GM12878 (cell line): Measurements from ENCODE around the gene ZNF329. TPM values are rescaled to one million over a fixed set of nuclear protein-coding genes. Genes with fewer than 3 reads are reported as not detected.

Experiments used
- ATAC-seq: fragments of 200-7000 bp; cut with Tn5 transposase; 3 replicates; pipeline ENCODE4 v1.9.1; 2020; ENCODE audit warnings: mild to moderate bottlenecking, moderate library complexity
- BruUV-seq: library from RNA; stranded (reverse); fragments of 400-500 nt; replicated peaks from 2 replicates; lab custom pipeline; 2021; lab: Mats Ljungman, UMichigan
- CTCF ChIA-PET: fragments of 300-600 bp; sonication (Branson Sonifier 250); formaldehyde crosslinking; extraction: SDS; loops from one replicate; lab custom pipeline; 2021; ENCODE audit warnings: inconsistent platforms; lab: Yijun Ruan, JAX
- POLR2A ChIA-PET: fragments of 350-600 bp; formaldehyde crosslinking; extraction: SDS; loops from one replicate; lab custom pipeline; 2021; ENCODE audit warnings: inconsistent platforms; lab: Charles Lee
- RAD21 ChIA-PET: fragments of 300-600 bp; sonication (Branson Sonifier 250); formaldehyde crosslinking; loops from one replicate; lab custom pipeline; 2023; ENCODE audit warnings: antibody characterized with exemption; ENCODE audit not compliant: unreplicated experiment; lab: Charles Lee
- SMC1A ChIA-PET: fragments of 300-600 bp; sonication (Branson Sonifier 250); formaldehyde crosslinking; loops from one replicate; lab custom pipeline; 2023; ENCODE audit not compliant: unreplicated experiment, uncharacterized antibody; lab: Charles Lee
- DNase-seq: peaks from one replicate; pipeline ENCODE4 v3.0.0-alpha.2; 2011; ENCODE audit warnings: low read depth, low spot score
- FAIRE-seq: peaks from 3 replicates; lab custom pipeline; 2011; peaks lifted over from hg19 to GRCh38; lab: Jason Lieb, UNC
- H2AFZ ChIP-seq: 2 replicates; pipeline ENCODE4 v1.6.0; 2011; ENCODE audit warnings: low read depth, low read length, control low read depth; ENCODE audit not compliant: control insufficient read depth
- H3K27ac ChIP-seq: 2 replicates; pipeline ENCODE4 v1.5.1; 2011; ENCODE audit warnings: control low read depth; ENCODE audit not compliant: control insufficient read depth, insufficient read depth
- H3K27me3 ChIP-seq, 2 experiments: replicated peaks in 1 of 2; 2 replicates each; pipeline versions ENCODE4 v1.6.0 to v1.6.1; 2011; ENCODE audit warnings: low read length in 1 of 2; ENCODE audit not compliant: control insufficient read depth in 2 of 2, insufficient read depth in 2 of 2
- H3K36me3 ChIP-seq, 2 experiments: 2 replicates each; pipeline ENCODE4 v1.5.1; 2011; ENCODE audit warnings: low read length in 1 of 2; ENCODE audit not compliant: control insufficient read depth in 2 of 2, insufficient read depth in 2 of 2
- H3K4me1 ChIP-seq: 2 replicates; pipeline ENCODE4 v1.6.1; 2011; ENCODE audit warnings: mild to moderate bottlenecking, low read length, moderate library complexity, mixed read lengths; ENCODE audit not compliant: control insufficient read depth, insufficient read depth
- H3K4me2 ChIP-seq: 2 replicates; pipeline ENCODE4 v1.6.0; 2011; ENCODE audit warnings: control low read depth; ENCODE audit not compliant: control insufficient read depth, insufficient read depth
- H3K4me3 ChIP-seq: fragments of 200-600 bp; sonication (generic); 2 replicates; pipeline ENCODE4 v1.5.1; 2016
- H3K79me2 ChIP-seq: 2 replicates; pipeline ENCODE4 v1.6.0; 2011; ENCODE audit warnings: low read length; ENCODE audit not compliant: control insufficient read depth, insufficient read depth
- H3K9ac ChIP-seq: 2 replicates; pipeline ENCODE4 v1.8.0; 2011; ENCODE audit warnings: low read length, control low read depth, mixed read lengths; ENCODE audit not compliant: control insufficient read depth, insufficient read depth
- H3K9me3 ChIP-seq: replicated peaks from 3 replicates; pipeline ENCODE4 v1.5.1; 2011; ENCODE audit warnings: mild to moderate bottlenecking, low read length; ENCODE audit not compliant: control insufficient read depth, insufficient read depth
- H4K20me1 ChIP-seq: 2 replicates; pipeline ENCODE4 v1.6.0; 2011; ENCODE audit not compliant: control insufficient read depth, insufficient read depth
- HCFC1 ChIP-seq: fragments of 150-350 bp; IDR thresholded peaks from 2 replicates; pipeline ENCODE4 v1.6.1; 2014; ENCODE audit warnings: low read length
- MTA3 ChIP-seq: IDR thresholded peaks from 2 replicates; pipeline ENCODE4 v1.6.1; 2012; ENCODE audit warnings: low read length, inconsistent platforms, borderline replicate concordance
- STAT3 ChIP-seq: IDR thresholded peaks from 2 replicates; pipeline ENCODE4 v1.6.1; 2011; ENCODE audit warnings: low read depth, low read length, improper control_type of control experiment
- WGBS: methylation state at CpG from one replicate; pipeline ENCODE4 v1.1.6; 2016; ENCODE audit warnings: low lambda C conversion rate; ENCODE audit not compliant: insufficient replicate concordance, insufficient coverage; ENCODE audit errors: missing lambda C conversion rate; 5-methylcytosine and 5-hydroxymethylcytosine counted together
- in situ Hi-C: fragments of 300-500 bp; cut with MboI; formaldehyde crosslinking; loops from 9 replicates; pipeline ENCODE4 v1.14.3; 2018; ENCODE audit warnings: mixed read lengths
- intact Hi-C: fragments of 100-400 bp; cut with micrococcal nuclease; formaldehyde crosslinking; loops from one replicate; pipeline ENCODE4 v1.14.2; 2022; ENCODE audit not compliant: unreplicated experiment
- polyA plus RNA-seq, 11 experiments: library from polyadenylated mRNA; depleted of rRNA in 4 of 11; unstranded in 6 of 11; stranded (reverse) in 5 of 11; fragments of >200 nt; fragmentation: Nextera tagmentation in 4 of 11; fragmentation: Illumina TruSeq in 1 of 11; extraction: Ambion mirVana in 4 of 11; extraction: Trizol in 1 of 11; gene quantifications; 1 replicate in 1 of 11; 2 replicates in 10 of 11; pipeline versions ENCODE4 v1.2.1 to v1.2.3, GENCODE V29; 2011 to 2016; ENCODE audit warnings: inconsistent platforms in 2 of 11, missing spikeins in 2 of 11, low read depth in 1 of 11
- total RNA-seq, 4 experiments: library from RNA; depleted of rRNA in 3 of 4; stranded (reverse); fragments of >200 nt in 3 of 4; fragmentation: Illumina TruSeq in 1 of 4; extraction: Trizol in 1 of 4; gene quantifications; 2 replicates each; pipeline versions ENCODE4 v1.2.1 to v1.2.3, GENCODE V29; 2013 to 2021
- TF ChIP-seq, protein P1 (sequence below): IDR thresholded peaks from 2 replicates; pipeline ENCODE4 v1.6.1; 2012; ENCODE audit warnings: improper control_type of control experiment, low read depth, low read length; ENCODE audit not compliant: insufficient replicate concordance

The ZNF329 gene
- total and polyA plus RNA-seq, 10 of the 15 experiments (the other 5 are each of a cell fraction or from before 2014, with no cell fraction given): 0.11 to 4.7 (median 0.56) TPM; not detected in 1

DNA sequence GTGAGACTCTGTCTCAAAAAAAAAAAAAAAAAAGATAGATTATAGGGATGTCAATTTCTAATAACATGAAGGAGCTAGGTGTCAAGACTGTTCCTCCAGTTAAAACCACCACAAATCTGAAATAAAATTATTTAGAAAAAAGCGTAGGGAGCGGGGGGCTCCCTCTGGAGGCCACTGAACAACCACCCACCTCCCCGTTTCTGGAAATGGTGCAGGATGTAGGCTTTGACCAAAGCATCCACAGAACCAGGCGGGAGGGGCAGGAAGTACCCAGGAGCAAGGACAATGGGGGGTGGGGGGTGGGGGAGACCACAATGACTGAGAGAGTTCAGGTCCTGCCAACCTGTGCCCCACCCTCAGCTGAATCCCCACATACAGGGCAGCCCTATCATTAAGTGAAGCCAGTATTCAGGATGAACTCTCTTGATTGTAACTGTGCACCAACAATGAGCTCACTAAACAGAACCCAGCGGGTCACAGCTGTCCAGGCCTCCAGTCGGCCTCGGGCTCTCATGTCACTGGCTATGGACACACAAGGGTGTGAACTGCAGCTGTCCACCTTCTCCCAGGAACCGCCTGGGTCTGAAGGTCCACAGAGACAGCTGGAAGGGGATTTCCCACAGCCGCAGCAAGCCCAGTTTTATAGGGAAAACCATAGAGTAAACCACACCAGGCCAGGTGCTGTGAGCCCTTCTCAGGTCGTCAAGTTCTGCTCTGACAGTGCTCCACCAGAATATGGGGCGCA lies 59.2 kb downstream of the ZNF329 start:
- no peaks in the 10 kb centered on the region for H3K36me3 ChIP-seq
- CTCF ChIA-PET: no interaction called here

More for the DNA sequence above, 59.2 kb downstream of the ZNF329 start:
- RAD21 ChIA-PET: no interaction called here
- H3K4me2 ChIP-seq: no peak overlapping the region
- TF ChIP-seq MTA3 (no peak), STAT3 (no peak), HCFC1 (no peak)
- TF ChIP-seq, protein P1, sequence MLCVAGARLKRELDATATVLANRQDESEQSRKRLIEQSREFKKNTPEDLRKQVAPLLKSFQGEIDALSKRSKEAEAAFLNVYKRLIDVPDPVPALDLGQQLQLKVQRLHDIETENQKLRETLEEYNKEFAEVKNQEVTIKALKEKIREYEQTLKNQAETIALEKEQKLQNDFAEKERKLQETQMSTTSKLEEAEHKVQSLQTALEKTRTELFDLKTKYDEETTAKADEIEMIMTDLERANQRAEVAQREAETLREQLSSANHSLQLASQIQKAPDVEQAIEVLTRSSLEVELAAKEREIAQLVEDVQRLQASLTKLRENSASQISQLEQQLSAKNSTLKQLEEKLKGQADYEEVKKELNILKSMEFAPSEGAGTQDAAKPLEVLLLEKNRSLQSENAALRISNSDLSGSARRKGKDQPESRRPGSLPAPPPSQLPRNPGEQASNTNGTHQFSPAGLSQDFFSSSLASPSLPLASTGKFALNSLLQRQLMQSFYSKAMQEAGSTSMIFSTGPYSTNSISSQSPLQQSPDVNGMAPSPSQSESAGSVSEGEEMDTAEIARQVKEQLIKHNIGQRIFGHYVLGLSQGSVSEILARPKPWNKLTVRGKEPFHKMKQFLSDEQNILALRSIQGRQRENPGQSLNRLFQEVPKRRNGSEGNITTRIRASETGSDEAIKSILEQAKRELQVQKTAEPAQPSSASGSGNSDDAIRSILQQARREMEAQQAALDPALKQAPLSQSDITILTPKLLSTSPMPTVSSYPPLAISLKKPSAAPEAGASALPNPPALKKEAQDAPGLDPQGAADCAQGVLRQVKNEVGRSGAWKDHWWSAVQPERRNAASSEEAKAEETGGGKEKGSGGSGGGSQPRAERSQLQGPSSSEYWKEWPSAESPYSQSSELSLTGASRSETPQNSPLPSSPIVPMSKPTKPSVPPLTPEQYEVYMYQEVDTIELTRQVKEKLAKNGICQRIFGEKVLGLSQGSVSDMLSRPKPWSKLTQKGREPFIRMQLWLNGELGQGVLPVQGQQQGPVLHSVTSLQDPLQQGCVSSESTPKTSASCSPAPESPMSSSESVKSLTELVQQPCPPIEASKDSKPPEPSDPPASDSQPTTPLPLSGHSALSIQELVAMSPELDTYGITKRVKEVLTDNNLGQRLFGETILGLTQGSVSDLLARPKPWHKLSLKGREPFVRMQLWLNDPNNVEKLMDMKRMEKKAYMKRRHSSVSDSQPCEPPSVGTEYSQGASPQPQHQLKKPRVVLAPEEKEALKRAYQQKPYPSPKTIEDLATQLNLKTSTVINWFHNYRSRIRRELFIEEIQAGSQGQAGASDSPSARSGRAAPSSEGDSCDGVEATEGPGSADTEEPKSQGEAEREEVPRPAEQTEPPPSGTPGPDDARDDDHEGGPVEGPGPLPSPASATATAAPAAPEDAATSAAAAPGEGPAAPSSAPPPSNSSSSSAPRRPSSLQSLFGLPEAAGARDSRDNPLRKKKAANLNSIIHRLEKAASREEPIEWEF: no peak
- H3K27me3 ChIP-seq: no peaks in the 10 kb centered on the region
- intact Hi-C loops: no loop called here
- no peak overlapping the region for H3K27ac ChIP-seq
- H3K9ac ChIP-seq: no peak overlapping the region
- no peak overlapping the region for H2AFZ ChIP-seq
- H3K4me1 ChIP-seq: no peaks in the 10 kb centered on the region
- POLR2A ChIA-PET: no interaction called here
- FAIRE-seq: no peak
- no peak for ATAC-seq
- no peak for DNase-seq
- H3K9me3 ChIP-seq: peaks cover 1% of the 10 kb centered on the region; the same call in 1 of the 3 replicates
- SMC1A ChIA-PET: no interaction called here
- 51% methylated on average over 11 of the region's 11 CpGs for WGBS
- in situ Hi-C loops: no loop called here
- H3K79me2 ChIP-seq: no peaks in the 10 kb centered on the region
- no peak overlapping the region for H3K4me3 ChIP-seq
- no peaks in the 10 kb centered on the region for H4K20me1 ChIP-seq
- no TSS peak for BruUV-seq
